GM21529 (cell line): Measurements from ENCODE around the gene CAPZB.

Experiments
- ATAC-seq: cut with Tn5 transposase; IDR thresholded peaks from one replicate; pipeline ENCODE4 v1.9.1; 2021; ENCODE audit not compliant: unreplicated experiment

CAPZB gene

GRCh38 chr1:19469004-19469403 lies 16.3 kb downstream of the CAPZB start:
- no peak for ATAC-seq

GRCh38 chr1:19468397-19468956 lies 16.9 kb downstream of the CAPZB start:
- ATAC-seq = peak; percentile 57

GRCh38 chr1:19467199-19468187 lies 17.8 kb downstream of the CAPZB start:
- no peak for ATAC-seq

GRCh38 chr1:19466112-19466561 lies 19.2 kb downstream of the CAPZB start:
- ATAC-seq = no peak

- ATAC-seq = no peak
These were observed 19.7 kb downstream of the CAPZB start for GRCh38 chr1:19465650-19466049.

- no peak for ATAC-seq
These were observed 20.2 kb downstream of the CAPZB start for GRCh38 chr1:19465123-19465522.

GRCh38 chr1:19464696-19465095 lies 20.6 kb downstream of the CAPZB start:
- no peak for ATAC-seq

GRCh38 chr1:19463504-19463803 lies 21.9 kb downstream of the CAPZB start:
- ATAC-seq = no peak

GRCh38 chr1:19462781-19463503 lies 22.4 kb downstream of the CAPZB start:
- peak; percentile 66 for ATAC-seq

- no peak for ATAC-seq
These were observed 24.2 kb downstream of the CAPZB start for GRCh38 chr1:19461220-19461554.

GRCh38 chr1:19460535-19461219 lies 24.7 kb downstream of the CAPZB start:
- ATAC-seq = no peak

GRCh38 chr1:19458815-19459417 lies 26.4 kb downstream of the CAPZB start:
- no peak for ATAC-seq

- ATAC-seq = no peak
These were observed 27.7 kb downstream of the CAPZB start for GRCh38 chr1:19457607-19458006.

- no peak for ATAC-seq
These were observed 28.3 kb downstream of the CAPZB start for GRCh38 chr1:19456968-19457441.

GRCh38 chr1:19455353-19455752 lies 30.0 kb downstream of the CAPZB start:
- no peak for ATAC-seq

GRCh38 chr1:19454265-19455146 lies 30.8 kb downstream of the CAPZB start:
- no peak for ATAC-seq

- ATAC-seq = no peak
These were observed 31.6 kb downstream of the CAPZB start for GRCh38 chr1:19453741-19454201.

- ATAC-seq = no peak
These were observed 33.1 kb downstream of the CAPZB start for GRCh38 chr1:19452221-19452663.

- no peak for ATAC-seq
These were observed 34.4 kb downstream of the CAPZB start for GRCh38 chr1:19450811-19451515.
